HCEC 1CT (cell line): ENCODE measurements around the gene ATP6V0C.
"Not testable (repeated sequence)": the region's sequence is repeated elsewhere in the genome, so short reads cannot be mapped to it uniquely, and the experiment has no call there.

Experiments used
- DNase-seq: peaks from one replicate; pipeline ENCODE4 v3.0.0-alpha.2; 2017

Gene ATP6V0C

DNA sequence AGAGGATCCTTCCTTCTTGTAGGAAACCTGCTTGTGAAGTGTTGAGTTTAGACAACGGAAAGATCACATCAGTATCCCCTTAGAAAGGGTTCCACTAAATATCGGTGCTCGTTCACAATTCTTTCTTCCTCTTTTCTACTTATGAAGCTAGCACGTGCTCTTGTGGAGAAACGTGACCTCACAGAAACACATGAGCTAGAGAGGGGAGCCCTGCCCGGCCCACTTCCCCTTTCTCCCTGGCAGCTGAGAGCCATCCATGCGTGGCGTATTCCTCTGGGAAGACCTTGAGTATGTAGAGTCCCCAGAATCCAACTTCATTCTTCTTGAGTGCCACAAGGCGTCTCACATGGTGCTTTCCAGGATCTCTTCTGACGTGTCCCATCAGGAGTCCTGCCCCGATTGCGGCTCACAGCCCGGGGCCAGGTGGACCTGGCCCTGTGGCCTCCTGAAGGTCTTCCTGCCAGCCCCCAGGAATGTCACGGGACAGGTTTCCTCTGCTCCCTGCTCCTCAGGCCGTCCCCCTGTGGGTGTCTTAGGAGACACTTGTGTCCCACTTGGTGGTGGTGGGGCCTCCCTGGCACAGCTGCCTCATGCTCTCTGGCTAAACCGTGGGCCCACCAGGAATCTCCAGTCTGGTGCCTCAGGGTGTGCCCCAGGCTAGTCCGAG lies 46.5 kb downstream of the ATP6V0C start:
- DNase-seq = not testable (repeated sequence)

DNA sequence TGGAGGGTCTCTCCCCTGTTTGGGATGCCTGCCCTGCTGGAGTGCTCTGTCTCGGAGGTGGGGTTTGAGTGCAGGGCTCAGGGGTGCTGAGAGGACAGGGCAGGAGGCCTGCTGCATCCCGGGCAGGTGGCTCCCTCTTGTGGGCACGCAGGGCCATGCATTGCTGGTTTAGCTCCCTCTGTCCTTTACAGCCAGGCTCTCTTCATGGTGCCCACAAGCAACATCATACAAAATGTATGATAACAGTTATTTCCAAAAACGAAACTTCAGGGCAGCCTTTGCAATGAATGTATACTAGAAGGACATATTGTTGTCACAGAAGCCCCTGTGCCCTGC lies 47.0 kb downstream of the ATP6V0C start:
- DNase-seq = not testable (repeated sequence)

DNA sequence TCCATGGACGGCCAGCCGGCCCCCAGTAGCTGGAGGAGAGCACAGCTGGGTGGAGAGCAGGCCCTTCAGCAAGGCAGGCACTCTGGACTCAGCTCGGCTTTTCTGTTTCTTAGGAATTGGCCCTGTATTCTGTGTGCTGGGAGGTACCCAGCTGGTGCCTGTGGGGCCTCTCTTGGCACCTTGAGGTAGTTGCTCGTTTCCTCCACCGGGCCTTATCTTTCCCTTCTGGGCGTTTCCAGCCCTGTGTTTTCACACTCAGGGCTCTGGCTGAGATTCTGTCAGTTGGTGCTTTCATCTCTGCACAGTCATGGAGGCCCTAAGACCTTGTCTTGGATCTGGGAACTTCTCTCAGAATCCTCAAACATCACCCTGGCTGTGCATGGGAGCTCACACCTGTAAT lies 53.8 kb downstream of the ATP6V0C start:
- DNase-seq = not testable (repeated sequence)

DNA sequence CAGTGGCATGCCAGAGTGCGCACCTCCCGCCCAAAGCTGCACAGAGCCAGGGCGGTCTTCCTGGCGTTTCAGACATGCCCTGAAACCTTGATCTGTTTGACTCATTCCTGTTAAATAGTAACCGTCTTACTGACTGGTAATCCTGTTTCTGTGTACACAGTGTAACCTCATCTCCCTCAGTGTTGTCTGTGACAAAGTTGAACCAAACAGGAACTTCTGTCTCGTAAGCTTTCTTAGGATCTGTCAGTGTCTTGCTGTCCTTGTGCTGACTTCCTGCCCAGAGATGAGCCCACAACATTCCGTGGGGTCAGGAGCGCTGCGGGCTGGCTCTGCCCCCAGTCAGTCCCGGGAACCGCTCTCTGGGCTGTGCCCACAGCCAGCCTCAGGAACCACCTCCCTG lies 54.8 kb downstream of the ATP6V0C start:
- DNase-seq = not testable (repeated sequence)
